ENCODE measurements around the gene MEF2A. TPM values are rescaled to one million over a fixed set of nuclear protein-coding genes. Genes with fewer than 3 reads are reported as not detected.

Gene MEF2A
- total and polyA plus RNA-seq, 9 of the 15 experiments (the other 6 are each of a cell fraction or from before 2014, with no cell fraction given), result 1.6 to 18.7 (median 8.7) TPM

GRCh38 chr15:99565299-99566156, at the start of gene MEF2A (continued):
- peak; percentile 49; the same call in 1 of the 2 replicates for TF ChIP-seq BRD4 (IDR thresholded peaks at IDR 0.05)
- TF ChIP-seq NEUROD1 (IDR thresholded peaks at IDR 0.05; ENCODE audit: borderline replicate concordance, low read depth, low read length, partially characterized antibody), result no peak
- TF ChIP-seq HLTF (IDR thresholded peaks at IDR 0.05), result 0 out of 2 replicates have a peak, but pooled peaks have one; percentile 40
- TF ChIP-seq HOXB6 (CRISPR knock-in tag; IDR thresholded peaks at IDR 0.05; ENCODE audit: borderline replicate concordance), result no peak
- TF ChIP-seq DPF2 (IDR thresholded peaks at IDR 0.05), result peak; percentile 68
- peak; percentile 82 for TF ChIP-seq ELF1 (tag; IDR thresholded peaks at IDR 0.05)
- TF ChIP-seq RREB1 (CRISPR knock-in tag; IDR thresholded peaks at IDR 0.05), result peak; percentile 50; the same call in 1 of the 2 replicates
- TF ChIP-seq THRAP3 (IDR thresholded peaks at IDR 0.05; ENCODE audit: borderline replicate concordance), result no peak
- peak; percentile 90 for TF ChIP-seq ETV5 (CRISPR knock-in tag; IDR thresholded peaks at IDR 0.05; ENCODE audit: low read depth)
- TF ChIP-seq, protein P1, sequence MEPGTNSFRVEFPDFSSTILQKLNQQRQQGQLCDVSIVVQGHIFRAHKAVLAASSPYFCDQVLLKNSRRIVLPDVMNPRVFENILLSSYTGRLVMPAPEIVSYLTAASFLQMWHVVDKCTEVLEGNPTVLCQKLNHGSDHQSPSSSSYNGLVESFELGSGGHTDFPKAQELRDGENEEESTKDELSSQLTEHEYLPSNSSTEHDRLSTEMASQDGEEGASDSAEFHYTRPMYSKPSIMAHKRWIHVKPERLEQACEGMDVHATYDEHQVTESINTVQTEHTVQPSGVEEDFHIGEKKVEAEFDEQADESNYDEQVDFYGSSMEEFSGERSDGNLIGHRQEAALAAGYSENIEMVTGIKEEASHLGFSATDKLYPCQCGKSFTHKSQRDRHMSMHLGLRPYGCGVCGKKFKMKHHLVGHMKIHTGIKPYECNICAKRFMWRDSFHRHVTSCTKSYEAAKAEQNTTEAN (CRISPR knock-in tag; IDR thresholded peaks at IDR 0.05), result no peak
- TF ChIP-seq NFXL1 (CRISPR knock-in tag; IDR thresholded peaks at IDR 0.05), result no peak
- peak; percentile 64 for TF ChIP-seq MYC (IDR thresholded peaks at IDR 0.05; ENCODE audit: low read depth, low read length)
- no peak for TF ChIP-seq MYC (CRISPR knock-in tag; IDR thresholded peaks at IDR 0.05; ENCODE audit: borderline replicate concordance, low read depth)
- peak; percentile 66 for TF ChIP-seq POLR2A (conservative IDR thresholded peaks at IDR 0.05)

Measured in K562 (cell line).